ENCODE measurements around the gene MTMR6. TPM values are rescaled to one million over a fixed set of nuclear protein-coding genes. Genes with fewer than 3 reads are reported as not detected.

MTMR6 gene
- total and polyA plus RNA-seq, 11 donors: 3.4 to 21.5 (median 17.4) TPM

- intact Hi-C loops (cut with DNase I): no loop called here
- no peaks in the 10 kb centered on the region for H3K4me1 ChIP-seq
- peaks cover 0 to 8% (median 0%) of the 10 kb centered on the region in 9 donors for H3K27me3 ChIP-seq
- TF ChIP-seq POLR2A (IDR thresholded peaks at IDR 0.05) (no peak), CTCF (IDR thresholded peaks at IDR 0.05) (no peak)
- 86 to 88% (median 88%) methylated on average over 15 of the region's 15 CpGs for WGBS, 4 donors
- ATAC-seq: no peak
- H3K4me3 ChIP-seq: no peak overlapping the region
- H3K27ac ChIP-seq: no peak overlapping the region
- H3K36me3 ChIP-seq: no peaks in the 10 kb centered on the region
- DNase-seq: no peak
- H3K9me3 ChIP-seq: no peaks in the 10 kb centered on the region
These were observed 59.6 kb downstream of the MTMR6 start for GRCh38 chr13:25227690-25228089.

GRCh38 chr13:25225970-25226369 lies 61.3 kb downstream of the MTMR6 start:
- TF ChIP-seq CTCF (IDR thresholded peaks at IDR 0.05): no peak
- TF ChIP-seq POLR2A (IDR thresholded peaks at IDR 0.05): no peak
- no peak for ATAC-seq
- WGBS, 4 donors: 84 to 91% (median 91%) methylated on average over 4 of the region's 4 CpGs
- peaks cover 0 to 8% (median 0%) of the 10 kb centered on the region in 9 donors for H3K27me3 ChIP-seq
- intact Hi-C loops (cut with DNase I): no loop called here
- H3K4me3 ChIP-seq: no peak overlapping the region
- H3K9me3 ChIP-seq: no peaks in the 10 kb centered on the region
- H3K36me3 ChIP-seq: no peaks in the 10 kb centered on the region
- H3K27ac ChIP-seq: no peak overlapping the region
- H3K4me1 ChIP-seq: no peaks in the 10 kb centered on the region
- no peak for DNase-seq

- Histone ChIP-seq H3K27me3 (peaks cover 0 to 8% (median 0%) of the 10 kb centered on the region in 9 donors), H3K4me1 (no peaks in the 10 kb centered on the region)
These were observed 63.1 kb downstream of the MTMR6 start for GRCh38 chr13:25224151-25224550.

GRCh38 chr13:25222740-25223139 lies 64.5 kb downstream of the MTMR6 start:
- DNase-seq (no peak), ATAC-seq (no peak)
- H3K9me3 ChIP-seq: no peaks in the 10 kb centered on the region
- H3K36me3 ChIP-seq: no peaks in the 10 kb centered on the region
- H3K27me3 ChIP-seq: peaks cover 0 to 3% (median 0%) of the 10 kb centered on the region in 9 donors
- intact Hi-C loops (cut with DNase I): no loop called here
- no peak overlapping the region for H3K27ac ChIP-seq
- H3K4me1 ChIP-seq: no peaks in the 10 kb centered on the region
- TF ChIP-seq POLR2A (IDR thresholded peaks at IDR 0.05) (no peak), CTCF (IDR thresholded peaks at IDR 0.05) (no peak)
- 85 to 87% (median 86%) methylated on average over 9 of the region's 9 CpGs for WGBS, 4 donors
- H3K4me3 ChIP-seq: no peak overlapping the region

More at GRCh38 chr13:25224151-25224550, 63.1 kb downstream of the MTMR6 start:
- no peak for TF ChIP-seq POLR2A (IDR thresholded peaks at IDR 0.05)
- TF ChIP-seq CTCF (IDR thresholded peaks at IDR 0.05): no peak
- DNase-seq (no peak), ATAC-seq (no peak)
- H3K4me3 ChIP-seq: no peak overlapping the region
- H3K27ac ChIP-seq: no peak overlapping the region
- intact Hi-C loops (cut with DNase I): no loop called here
- 90 to 93% (median 92%) methylated on average over 9 of the region's 9 CpGs for WGBS, 4 donors
- no peaks in the 10 kb centered on the region for H3K36me3 ChIP-seq
- no peaks in the 10 kb centered on the region for H3K9me3 ChIP-seq
